Neuronal stem cell (in vitro differentiated cells): ENCODE results near the gene JAM2.

Experiments used
- DNase-seq: peaks from one replicate; pipeline ENCODE4 v3.0.0-alpha.2; 2013; ENCODE audit warnings: low spot score
- H2AFZ ChIP-seq: one replicate; pipeline ENCODE4 v1.6.1; 2013; ENCODE audit warnings: mild to moderate bottlenecking, low read length, inconsistent platforms
- H2AK5ac ChIP-seq: 2 replicates; pipeline ENCODE4 v1.6.1; 2013; ENCODE audit warnings: low read depth, mild to moderate bottlenecking, inconsistent platforms, low read length, moderate library complexity, mixed read lengths
- H2BK120ac ChIP-seq: 2 replicates; pipeline ENCODE4 v1.6.1; 2013; ENCODE audit warnings: low read depth, mild to moderate bottlenecking, inconsistent platforms, low read length, moderate library complexity, mixed read lengths
- H2BK12ac ChIP-seq: one replicate; pipeline ENCODE4 v1.6.1; 2013; ENCODE audit warnings: low read length, inconsistent platforms
- H2BK15ac ChIP-seq: 2 replicates; pipeline ENCODE4 v1.6.1; 2013; ENCODE audit warnings: mild to moderate bottlenecking, low read length, inconsistent platforms, mixed read lengths
- H2BK5ac ChIP-seq: one replicate; pipeline ENCODE4 v1.6.1; 2013; ENCODE audit warnings: inconsistent platforms, mild to moderate bottlenecking, low read length, moderate library complexity
- H3K14ac ChIP-seq: one replicate; pipeline ENCODE4 v1.6.1; 2013; ENCODE audit warnings: low read length, inconsistent platforms
- H3K18ac ChIP-seq: 2 replicates; pipeline ENCODE4 v1.6.1; 2013; ENCODE audit warnings: low read length, inconsistent platforms
- H3K23ac ChIP-seq: 2 replicates; pipeline ENCODE4 v1.6.1; 2013; ENCODE audit warnings: low read depth, mild to moderate bottlenecking, mixed read lengths, low read length, inconsistent platforms; ENCODE audit not compliant: poor library complexity
- H3K27ac ChIP-seq: replicated peaks from 3 replicates; pipeline ENCODE4 v1.5.1; 2013; ENCODE audit warnings: low read length, inconsistent platforms
- H3K27me3 ChIP-seq, 3 experiments: 2 replicates each; pipeline ENCODE4 v1.6.1; 2013; ENCODE audit warnings: low read length in 3 of 3, mild to moderate bottlenecking in 2 of 3, inconsistent platforms in 1 of 3, low read depth in 1 of 3, mixed read lengths in 1 of 3, moderate library complexity in 1 of 3; ENCODE audit not compliant: control insufficient read depth in 3 of 3, insufficient read depth in 3 of 3
- H3K36me3 ChIP-seq, 2 donors: replicated peaks in 1 of 2; 2 replicates each; pipeline ENCODE4 v1.6.1; 2013; ENCODE audit warnings: low read length in 2 of 2; ENCODE audit not compliant: control insufficient read depth in 2 of 2, insufficient read depth in 2 of 2
- H3K4ac ChIP-seq: 2 replicates; pipeline ENCODE4 v1.6.1; 2013; ENCODE audit warnings: inconsistent platforms, mild to moderate bottlenecking, low read length, moderate library complexity
- H3K4me1 ChIP-seq, 2 donors: 1 replicate in 1 of 2; 2 replicates in 1 of 2; pipeline ENCODE4 v1.6.1; 2013; ENCODE audit warnings: low read length in 2 of 2, low read depth in 1 of 2; ENCODE audit not compliant: control insufficient read depth in 2 of 2, insufficient read depth in 1 of 2
- H3K4me2 ChIP-seq: one replicate; pipeline ENCODE4 v1.6.1; 2013; ENCODE audit warnings: mild to moderate bottlenecking, low read length, inconsistent platforms; ENCODE audit not compliant: insufficient read depth, poor library complexity, severe bottlenecking
- H3K4me3 ChIP-seq, 2 donors: 2 replicates each; pipeline ENCODE4 v1.5.1; 2013; ENCODE audit warnings: low read length in 2 of 2, mild to moderate bottlenecking in 2 of 2, inconsistent platforms in 1 of 2, moderate library complexity in 1 of 2
- H3K79me1 ChIP-seq: one replicate; pipeline ENCODE4 v1.6.1; 2013; ENCODE audit warnings: low read depth, mild to moderate bottlenecking, inconsistent platforms, low read length, moderate library complexity
- H3K9ac ChIP-seq: one replicate; pipeline ENCODE4 v1.6.1; 2013; ENCODE audit warnings: mild to moderate bottlenecking, low read depth, low read length, inconsistent platforms; ENCODE audit not compliant: poor library complexity
- H3K9me3 ChIP-seq, 2 donors: replicated peaks in 1 of 2; 2 replicates each; pipeline versions ENCODE3 to v1.6.1; 2013; ENCODE audit warnings: low read length in 2 of 2, mild to moderate bottlenecking in 2 of 2, inconsistent platforms in 1 of 2, low read depth in 1 of 2, mixed read lengths in 1 of 2, moderate library complexity in 1 of 2; ENCODE audit not compliant: control insufficient read depth in 2 of 2, insufficient read depth in 1 of 2
- H4K8ac ChIP-seq: one replicate; pipeline ENCODE4 v1.6.1; 2013; ENCODE audit warnings: low read depth, mild to moderate bottlenecking, inconsistent platforms, low read length, moderate library complexity
- H4K91ac ChIP-seq: one replicate; pipeline ENCODE4 v1.6.1; 2013; ENCODE audit warnings: low read length, low read depth, mild to moderate bottlenecking, inconsistent platforms; ENCODE audit not compliant: poor library complexity
- WGBS, 2 donors: extraction: QIAGEN DNeasy Blood & Tissue Kit; methylation state at CpG; one replicate each; pipeline ENCODE4 v1.1.7; 2013; ENCODE audit warnings: missing lambda C conversion rate in 2 of 2, mixed read lengths in 1 of 2; ENCODE audit not compliant: insufficient read length in 2 of 2, insufficient replicate concordance in 1 of 2; ENCODE audit errors: extremely low coverage in 2 of 2; 5-methylcytosine and 5-hydroxymethylcytosine counted together

JAM2 gene

DNA sequence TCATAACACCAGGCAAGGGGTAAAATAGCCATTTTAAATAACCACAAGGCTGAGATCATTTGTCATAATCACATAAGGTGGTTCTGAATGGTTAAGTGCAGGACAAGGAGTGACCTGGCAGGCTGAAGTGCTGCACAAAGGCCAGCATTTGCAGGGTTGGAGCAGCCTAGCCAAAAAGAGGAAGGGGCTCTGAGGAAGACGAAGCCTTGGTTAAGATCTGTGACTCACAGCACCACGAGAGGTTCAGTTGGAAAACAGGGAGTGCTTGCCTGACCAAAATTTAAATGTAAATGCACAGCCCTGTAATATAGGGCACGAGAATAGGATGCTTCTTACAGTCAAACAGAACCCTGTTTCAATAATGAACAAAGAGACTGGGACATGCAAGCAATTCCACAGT is 83.6 kb downstream of the JAM2 start:
- no peak overlapping the region for H2BK12ac ChIP-seq
- no peak overlapping the region for H4K8ac ChIP-seq
- no peak overlapping the region for H3K18ac ChIP-seq
- H3K4me1 ChIP-seq = no peaks in the 10 kb centered on the region
- no peak overlapping the region for H2BK15ac ChIP-seq
- H3K4me2 ChIP-seq = no peak overlapping the region
- H3K4ac ChIP-seq = no peak overlapping the region
- H3K23ac ChIP-seq = no peak overlapping the region
- no CpG with 5 or more reads among the region's 3 CpGs for WGBS, 2 donors
- H2AFZ ChIP-seq = no peak overlapping the region
- no peak overlapping the region for H3K4me3 ChIP-seq
- no peak overlapping the region for H2BK5ac ChIP-seq
- H3K36me3 ChIP-seq = peaks cover 10 to 87% of the 10 kb centered on the region in 2 donors
- H4K91ac ChIP-seq = no peak overlapping the region
- H3K9me3 ChIP-seq = no peaks in the 10 kb centered on the region
- H2AK5ac ChIP-seq = no peak overlapping the region
- no peaks in the 10 kb centered on the region for H3K79me1 ChIP-seq
- no peak overlapping the region for H3K27ac ChIP-seq
- H3K14ac ChIP-seq = no peak overlapping the region
- no peak for DNase-seq
- H2BK120ac ChIP-seq = no peak overlapping the region
- no peaks in the 10 kb centered on the region for H3K27me3 ChIP-seq
- H3K9ac ChIP-seq = no peak overlapping the region

DNA sequence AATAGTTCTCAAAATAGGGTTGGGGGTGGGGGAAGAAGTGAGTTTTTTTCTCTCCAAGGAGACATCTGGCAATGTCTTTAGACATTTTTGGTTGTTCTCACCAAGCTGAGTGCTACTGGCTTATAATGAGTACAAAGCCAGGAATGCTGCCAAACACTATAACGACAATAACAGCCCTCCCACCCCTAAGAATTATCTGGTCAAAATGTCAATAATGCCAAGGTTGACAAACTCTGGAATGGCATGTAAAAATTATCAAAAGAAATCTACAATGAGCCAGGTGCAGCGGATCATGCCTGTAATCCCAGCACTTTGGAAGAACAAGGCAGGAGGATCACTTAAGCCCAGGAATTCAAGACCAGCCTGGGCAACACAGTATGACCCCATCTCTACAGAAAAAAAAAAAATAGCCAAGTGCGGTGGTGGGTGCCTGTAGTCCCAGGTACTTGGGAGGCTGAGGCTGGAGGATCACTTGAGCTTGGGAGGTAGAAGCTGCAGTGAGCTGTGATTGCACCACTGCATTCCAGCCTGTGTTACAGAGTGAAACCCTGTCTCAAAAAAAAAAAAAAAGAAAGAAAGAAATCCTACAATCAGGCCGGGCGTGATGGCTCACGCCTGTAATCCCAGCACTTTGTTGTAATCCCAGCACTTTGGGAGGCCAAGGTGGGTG is 93.2 kb downstream of the JAM2 start:
- no peak overlapping the region for H3K23ac ChIP-seq
- no peak overlapping the region for H3K14ac ChIP-seq
- H4K8ac ChIP-seq = no peak overlapping the region
- peaks cover 2% of the 10 kb centered on the region for H3K79me1 ChIP-seq
- no peak overlapping the region for H2BK12ac ChIP-seq
- no peak overlapping the region for H3K4ac ChIP-seq
- no peak overlapping the region for H2AFZ ChIP-seq
- no peak overlapping the region for H2BK5ac ChIP-seq
- no peak overlapping the region for H3K18ac ChIP-seq
- DNase-seq = no peak
- H3K4me2 ChIP-seq = no peak overlapping the region
- no peak overlapping the region for H2BK120ac ChIP-seq
- H3K9ac ChIP-seq = no peak overlapping the region
- H3K4me1 ChIP-seq = peaks cover 1 to 4% of the 10 kb centered on the region in 2 donors
- no peak overlapping the region for H3K4me3 ChIP-seq
- no CpG with 5 or more reads among the region's 6 CpGs for WGBS, 2 donors
- no peaks in the 10 kb centered on the region for H3K9me3 ChIP-seq
- no peak overlapping the region for H4K91ac ChIP-seq
- peaks cover 9 to 47% of the 10 kb centered on the region in 2 donors for H3K36me3 ChIP-seq
- no peak overlapping the region for H2AK5ac ChIP-seq
- no peak overlapping the region for H2BK15ac ChIP-seq
- no peak overlapping the region for H3K27ac ChIP-seq
- no peaks in the 10 kb centered on the region for H3K27me3 ChIP-seq

DNA sequence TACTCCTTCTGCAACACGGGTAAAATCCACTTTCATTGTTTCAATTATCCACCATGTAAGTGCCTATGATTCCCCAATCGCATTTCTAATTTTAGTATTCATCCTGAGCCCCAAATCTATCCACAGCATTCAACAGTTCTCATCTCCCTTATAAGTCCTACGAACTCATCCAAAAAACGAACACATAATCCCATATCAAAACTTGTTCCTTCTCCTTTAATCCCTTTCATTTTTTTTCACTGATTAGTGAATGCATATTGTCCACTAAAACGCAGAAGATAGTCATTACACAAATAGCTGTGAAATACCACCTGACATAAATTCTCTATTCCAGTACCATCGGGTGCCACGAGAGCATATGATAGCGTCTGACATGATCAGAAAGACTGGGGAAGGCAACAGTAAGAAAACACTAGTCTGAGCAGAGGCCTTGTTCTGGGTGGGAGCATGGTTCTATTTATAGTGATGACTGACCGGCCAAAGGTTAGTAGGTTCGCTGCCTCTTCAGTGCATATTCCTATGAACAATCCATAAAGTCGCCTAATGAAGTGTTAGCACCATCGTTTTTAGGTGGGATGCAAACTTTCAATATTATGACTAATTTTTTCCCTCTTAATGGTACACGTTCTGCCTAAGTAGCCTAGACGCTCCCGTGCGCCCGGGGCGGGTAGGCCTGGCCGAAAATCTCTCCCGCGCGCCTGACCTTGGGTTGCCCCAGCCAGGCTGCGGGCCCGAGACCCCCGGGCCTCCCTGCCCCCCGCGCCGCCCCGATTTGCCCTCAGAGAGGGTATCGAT is 95.0 kb downstream of the JAM2 start:
- WGBS, 2 donors = 100% methylated on average over 2 of the region's 30 CpGs
- Histone ChIP-seq H3K4me2 (peak overlapping the region; percentile 60), H2BK12ac (no peak overlapping the region), H3K9me3 (no peaks in the 10 kb centered on the region), H4K91ac (no peak overlapping the region), H3K14ac (peak overlapping the region; percentile 67), H3K27ac (peak overlapping the region; percentile 96), H3K27me3 (no peaks in the 10 kb centered on the region), H4K8ac (no peak overlapping the region), H2BK120ac (no peak overlapping the region), H2BK5ac (no peak overlapping the region), H3K4me1 (peaks cover 1 to 4% of the 10 kb centered on the region in 2 donors), H3K36me3 (peaks cover 0 to 31% of the 10 kb centered on the region in 2 donors), H2BK15ac (peak overlapping the region; percentile 73), H3K79me1 (peaks cover 4% of the 10 kb centered on the region), H3K4me3 (peak overlapping the region; percentile 76 to 84), H3K9ac (peak overlapping the region; percentile 95), H2AK5ac (peak overlapping the region; percentile 65), H3K18ac (peak overlapping the region; percentile 89), H3K4ac (no peak overlapping the region), H3K23ac (no peak overlapping the region), H2AFZ (peak overlapping the region; percentile 89)
- DNase-seq = no peak

DNA sequence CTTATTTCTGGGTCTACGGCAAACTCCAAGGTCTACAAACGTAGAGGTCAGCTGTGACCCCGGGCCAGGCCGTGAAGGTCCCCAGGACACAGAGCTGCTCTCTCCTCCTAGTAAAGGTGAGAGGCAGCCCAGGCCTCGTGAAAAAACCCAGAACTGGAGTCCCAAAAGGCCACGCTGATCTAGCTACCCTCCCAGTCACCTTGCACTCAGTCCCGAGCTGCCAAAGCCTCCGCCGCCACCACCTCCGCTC is 95.5 kb downstream of the JAM2 start:
- Histone ChIP-seq H2AFZ (peak overlapping the region; percentile 89), H2BK12ac (no peak overlapping the region), H3K4me3 (peak overlapping the region; percentile 76 to 84), H3K27ac (peak overlapping the region; percentile 96), H3K4ac (no peak overlapping the region), H2BK120ac (no peak overlapping the region), H3K4me1 (peaks cover 1 to 4% of the 10 kb centered on the region in 2 donors), H4K8ac (no peak overlapping the region), H3K36me3 (peaks cover 0 to 28% of the 10 kb centered on the region in 2 donors), H3K4me2 (peak overlapping the region; percentile 60), H3K23ac (peak overlapping the region; percentile 6), H4K91ac (no peak overlapping the region), H2BK5ac (no peak overlapping the region), H3K27me3 (no peaks in the 10 kb centered on the region), H3K14ac (peak overlapping the region; percentile 67), H3K9me3 (no peaks in the 10 kb centered on the region), H2BK15ac (peak overlapping the region; percentile 73), H3K9ac (peak overlapping the region; percentile 95), H3K79me1 (peaks cover 4% of the 10 kb centered on the region), H2AK5ac (peak overlapping the region; percentile 65), H3K18ac (peak overlapping the region; percentile 89)
- no peak for DNase-seq
- WGBS, 2 donors = no CpG with 5 or more reads among the region's 10 CpGs
